ENCODE measurements around the gene UTP4. TPM values are rescaled to one million over a fixed set of nuclear protein-coding genes. Genes with fewer than 3 reads are reported as not detected.
A peak's percentile ranks its signal among the peaks of the same experiment; 100 is the strongest.

The UTP4 gene
- total and polyA plus RNA-seq, 2 donors: 18.5 to 19.4 TPM

DNA sequence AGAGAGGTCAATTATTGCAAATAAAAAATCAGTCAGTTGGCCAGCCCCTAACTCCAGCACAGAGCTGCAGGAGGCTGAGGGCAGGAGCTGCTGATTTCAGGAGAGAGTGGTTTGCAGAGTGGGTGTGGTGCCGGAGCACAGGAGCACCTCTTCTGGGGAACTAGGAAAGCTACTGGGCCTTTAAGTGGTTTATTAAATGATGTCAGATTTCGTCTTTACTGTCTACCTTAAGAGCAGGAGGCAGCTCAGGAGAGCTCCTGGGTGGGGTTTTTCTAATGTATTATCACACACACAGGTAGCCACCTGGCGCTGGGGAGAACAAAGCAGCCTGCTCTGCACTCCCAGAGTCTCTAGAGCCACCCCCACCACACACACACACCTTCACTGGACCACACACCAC, 38.5 kb upstream of the UTP4 start:
- Histone ChIP-seq H3K27ac (ENCODE audit: low read depth in 1 of 2, low read length in 1 of 2) (no peak overlapping the region), H3K4me3 (ENCODE audit: low read length in 2 of 2) (no peak overlapping the region), H3K9me3 (ENCODE audit: control insufficient read depth in 2 of 2, insufficient read depth in 1 of 2, low read length in 1 of 2) (no peaks in the 10 kb centered on the region), H3K4me1 (ENCODE audit: control insufficient read depth in 2 of 2, insufficient read depth in 2 of 2, low read length in 2 of 2) (peaks cover 0 to 6% of the 10 kb centered on the region in 2 donors), H3K27me3 (ENCODE audit: control insufficient read depth in 2 of 2, insufficient read depth in 1 of 2, low read length in 1 of 2) (no peaks in the 10 kb centered on the region), H3K36me3 (ENCODE audit: control insufficient read depth in 2 of 2, insufficient read depth in 2 of 2, low read length in 1 of 2) (no peaks in the 10 kb centered on the region)
- 93% methylated on average over 3 of the region's 3 CpGs for WGBS
- DNase-seq (ENCODE audit: low read depth in 6 of 9, low spot score in 9 of 9): no peak

GRCh38 chr16:69094501-69094900, 37.9 kb upstream of the UTP4 start:
- H3K36me3 ChIP-seq (ENCODE audit: control insufficient read depth in 2 of 2, insufficient read depth in 2 of 2, low read length in 1 of 2): no peaks in the 10 kb centered on the region
- no peak for DNase-seq (ENCODE audit: low read depth in 6 of 9, low spot score in 9 of 9)
- no peak overlapping the region for H3K4me3 ChIP-seq (ENCODE audit: low read length in 2 of 2)
- no peaks in the 10 kb centered on the region for H3K9me3 ChIP-seq (ENCODE audit: control insufficient read depth in 2 of 2, insufficient read depth in 1 of 2, low read length in 1 of 2)
- 89% methylated on average over 5 of the region's 5 CpGs for WGBS
- H3K27ac ChIP-seq (ENCODE audit: low read depth in 1 of 2, low read length in 1 of 2): no peak overlapping the region
- no peaks in the 10 kb centered on the region for H3K27me3 ChIP-seq (ENCODE audit: control insufficient read depth in 2 of 2, insufficient read depth in 1 of 2, low read length in 1 of 2)
- H3K4me1 ChIP-seq (ENCODE audit: control insufficient read depth in 2 of 2, insufficient read depth in 2 of 2, low read length in 2 of 2): peaks cover 0 to 3% of the 10 kb centered on the region in 2 donors

- no peak overlapping the region for H3K27ac ChIP-seq (ENCODE audit: low read depth in 1 of 2, low read length in 1 of 2)
- no peak for DNase-seq (ENCODE audit: low read depth in 6 of 9, low spot score in 9 of 9)
Measured at GRCh38 chr16:69095193-69095592, 37.3 kb upstream of the UTP4 start.

GRCh38 chr16:69100071-69100691, 32.3 kb upstream of the UTP4 start:
- DNase-seq (ENCODE audit: low read depth in 6 of 9, low spot score in 9 of 9): no peak
- Histone ChIP-seq H3K27ac (ENCODE audit: low read depth in 1 of 2, low read length in 1 of 2) (no peak overlapping the region), H3K27me3 (ENCODE audit: control insufficient read depth in 2 of 2, insufficient read depth in 1 of 2, low read length in 1 of 2) (peaks cover 6 to 28% of the 10 kb centered on the region in 2 donors), H3K9me3 (ENCODE audit: control insufficient read depth in 2 of 2, insufficient read depth in 1 of 2, low read length in 1 of 2) (no peaks in the 10 kb centered on the region), H3K36me3 (ENCODE audit: control insufficient read depth in 2 of 2, insufficient read depth in 2 of 2, low read length in 1 of 2) (no peaks in the 10 kb centered on the region), H3K4me3 (ENCODE audit: low read length in 2 of 2) (no peak overlapping the region), H3K4me1 (ENCODE audit: control insufficient read depth in 2 of 2, insufficient read depth in 2 of 2, low read length in 2 of 2) (no peaks in the 10 kb centered on the region)
- 91% methylated on average over 11 of the region's 11 CpGs for WGBS

More at GRCh38 chr16:69095193-69095592, 37.3 kb upstream of the UTP4 start:
- Histone ChIP-seq H3K4me1 (ENCODE audit: control insufficient read depth in 2 of 2, insufficient read depth in 2 of 2, low read length in 2 of 2) (no peaks in the 10 kb centered on the region), H3K4me3 (ENCODE audit: low read length in 2 of 2) (no peak overlapping the region), H3K27me3 (ENCODE audit: control insufficient read depth in 2 of 2, insufficient read depth in 1 of 2, low read length in 1 of 2) (peaks cover 0 to 2% of the 10 kb centered on the region in 2 donors), H3K36me3 (ENCODE audit: control insufficient read depth in 2 of 2, insufficient read depth in 2 of 2, low read length in 1 of 2) (no peaks in the 10 kb centered on the region), H3K9me3 (ENCODE audit: control insufficient read depth in 2 of 2, insufficient read depth in 1 of 2, low read length in 1 of 2) (no peaks in the 10 kb centered on the region)
- WGBS: 94% methylated on average over 6 of the region's 6 CpGs

DNA sequence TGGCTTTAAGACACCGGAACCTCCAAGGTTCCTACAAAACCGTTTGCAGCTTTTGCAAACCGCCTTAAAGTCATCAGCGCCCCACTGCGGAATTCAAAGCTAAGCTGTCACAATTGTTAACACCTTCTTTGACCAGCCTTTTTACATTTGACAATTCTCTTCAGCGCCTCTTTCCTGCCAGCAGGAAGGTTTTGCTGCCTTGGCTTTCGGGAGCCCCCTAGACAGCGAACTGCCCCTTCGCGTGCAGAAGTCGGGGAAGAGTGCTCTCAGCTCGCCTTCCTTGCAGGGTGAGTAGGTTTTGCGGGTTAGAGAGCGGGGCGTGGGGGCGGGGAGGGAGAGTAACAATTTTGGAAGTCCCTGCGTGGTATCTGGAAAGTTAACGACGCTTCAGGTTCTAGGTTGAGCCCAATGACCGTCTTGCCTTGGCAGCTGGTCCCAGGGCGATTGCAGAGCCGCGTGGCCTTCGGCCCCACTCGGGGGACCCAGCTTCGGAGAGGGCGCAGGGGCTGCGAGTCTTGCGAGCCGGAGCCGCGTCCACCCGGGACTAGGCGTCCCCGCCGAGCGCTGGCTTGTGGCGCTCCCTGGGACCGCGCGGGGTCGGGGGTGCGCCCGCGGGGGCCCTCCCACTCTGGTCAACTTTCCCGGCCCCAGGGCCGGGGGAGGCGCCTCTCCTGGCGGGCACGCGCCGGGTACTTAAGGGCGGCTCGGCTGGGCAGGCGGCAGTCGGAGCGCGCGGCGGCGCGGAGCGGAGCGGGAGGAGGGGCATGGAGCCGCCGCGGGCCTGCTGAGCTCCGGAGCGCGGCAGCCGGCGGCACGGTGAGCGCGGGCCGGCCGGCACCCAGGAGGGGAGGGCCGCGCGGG, 26.7 kb upstream of the UTP4 start, which contains the start of gene HAS3:
TSS of gene HAS3 (plus strand) at position 153 of the 861 bp plus-strand sequence. CDS start 3,743 bp downstream, outside the sequence.
- no peak within 1 kb of the TSS for H3K27ac ChIP-seq (ENCODE audit: low read depth in 1 of 2, low read length in 1 of 2)
- peaks cover 3 to 6% of the 10 kb centered on the region in 2 donors for H3K36me3 ChIP-seq (ENCODE audit: control insufficient read depth in 2 of 2, insufficient read depth in 2 of 2, low read length in 1 of 2)
- peak within 1 kb of the TSS; percentile 22 to 53 for H3K4me3 ChIP-seq (ENCODE audit: low read length in 2 of 2)
- H3K4me1 ChIP-seq (ENCODE audit: control insufficient read depth in 2 of 2, insufficient read depth in 2 of 2, low read length in 2 of 2): peaks cover 10 to 28% of the 10 kb centered on the region in 2 donors
- whole genome bisulfite sequencing: under 1% methylated on average over 80 of the region's 80 CpGs
- H3K27me3 ChIP-seq (ENCODE audit: control insufficient read depth in 2 of 2, insufficient read depth in 1 of 2, low read length in 1 of 2): peaks cover 37 to 66% of the 10 kb centered on the region in 2 donors
- DNase-seq (ENCODE audit: low read depth in 6 of 9, low spot score in 9 of 9): peak in 1 of 9 donors; percentile 62
- no peaks in the 10 kb centered on the region for H3K9me3 ChIP-seq (ENCODE audit: control insufficient read depth in 2 of 2, insufficient read depth in 1 of 2, low read length in 1 of 2)

DNA sequence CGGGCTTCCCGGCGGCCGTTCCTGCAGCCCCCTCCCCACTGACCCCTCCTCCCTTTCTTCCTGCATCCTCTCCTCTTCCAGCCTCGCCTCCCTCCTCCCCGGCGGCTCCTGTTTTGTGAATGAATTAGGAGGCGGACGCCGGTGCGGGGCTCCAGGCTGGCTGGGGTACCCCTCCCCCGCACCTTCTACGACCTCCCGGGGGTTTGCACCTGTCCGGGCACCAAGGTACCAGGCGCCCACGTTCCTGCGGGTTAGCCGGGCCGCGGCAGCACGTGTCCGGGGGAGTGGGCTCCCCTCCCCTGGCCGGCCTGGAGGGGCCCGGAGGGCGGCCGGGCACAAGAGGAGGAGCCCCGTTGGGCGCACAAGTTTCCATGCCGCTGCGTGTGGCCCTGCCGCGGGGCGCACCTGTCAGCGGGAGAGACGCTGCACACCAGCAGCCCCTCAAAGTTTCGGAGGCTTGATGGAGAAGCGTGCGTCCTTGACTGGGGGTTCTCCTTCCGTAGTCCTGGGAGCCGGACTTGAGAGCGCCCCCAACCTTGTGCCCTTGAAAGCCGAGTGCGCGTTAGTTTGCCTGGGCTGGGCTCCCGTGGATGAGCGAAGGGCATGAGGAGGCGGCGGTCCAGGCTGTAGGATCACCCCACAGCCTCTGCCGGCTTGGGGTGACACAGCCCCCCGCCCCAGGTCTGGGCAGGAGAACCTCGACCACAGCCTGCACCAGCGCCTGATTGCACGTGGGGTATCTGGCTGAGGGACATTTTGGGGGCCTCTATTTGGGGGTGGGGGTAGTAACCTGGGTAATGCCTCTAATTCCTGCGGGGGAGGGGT, 25.7 kb upstream of the UTP4 start:
- DNase-seq (ENCODE audit: low read depth in 6 of 9, low spot score in 9 of 9): peak in 1 of 9 donors; percentile 31
- H3K9me3 ChIP-seq (ENCODE audit: control insufficient read depth in 2 of 2, insufficient read depth in 1 of 2, low read length in 1 of 2): no peaks in the 10 kb centered on the region
- peaks cover 3 to 8% of the 10 kb centered on the region in 2 donors for H3K36me3 ChIP-seq (ENCODE audit: control insufficient read depth in 2 of 2, insufficient read depth in 2 of 2, low read length in 1 of 2)
- no peak overlapping the region for H3K27ac ChIP-seq (ENCODE audit: low read depth in 1 of 2, low read length in 1 of 2)
- peak overlapping the region in 1 of 2 donors; percentile 53 for H3K4me3 ChIP-seq (ENCODE audit: low read length in 2 of 2)
- peaks cover 37 to 66% of the 10 kb centered on the region in 2 donors for H3K27me3 ChIP-seq (ENCODE audit: control insufficient read depth in 2 of 2, insufficient read depth in 1 of 2, low read length in 1 of 2)
- H3K4me1 ChIP-seq (ENCODE audit: control insufficient read depth in 2 of 2, insufficient read depth in 2 of 2, low read length in 2 of 2): peaks cover 10 to 28% of the 10 kb centered on the region in 2 donors
- WGBS: 2% methylated on average over 55 of the region's 55 CpGs

- H3K27me3 ChIP-seq (ENCODE audit: control insufficient read depth in 2 of 2, insufficient read depth in 1 of 2, low read length in 1 of 2): peaks cover 37 to 65% of the 10 kb centered on the region in 2 donors
- H3K9me3 ChIP-seq (ENCODE audit: control insufficient read depth in 2 of 2, insufficient read depth in 1 of 2, low read length in 1 of 2): no peaks in the 10 kb centered on the region
- H3K36me3 ChIP-seq (ENCODE audit: control insufficient read depth in 2 of 2, insufficient read depth in 2 of 2, low read length in 1 of 2): peaks cover 3 to 10% of the 10 kb centered on the region in 2 donors
- no peak overlapping the region for H3K27ac ChIP-seq (ENCODE audit: low read depth in 1 of 2, low read length in 1 of 2)
- peaks cover 10 to 28% of the 10 kb centered on the region in 2 donors for H3K4me1 ChIP-seq (ENCODE audit: control insufficient read depth in 2 of 2, insufficient read depth in 2 of 2, low read length in 2 of 2)
- WGBS: 6% methylated on average over 52 of the region's 52 CpGs
- peak overlapping the region in 1 of 2 donors; percentile 4 for H3K4me3 ChIP-seq (ENCODE audit: low read length in 2 of 2)
- peak in 1 of 9 donors; percentile 30 for DNase-seq (ENCODE audit: low read depth in 6 of 9, low spot score in 9 of 9)
Measured at GRCh38 chr16:69107316-69107962, 25.0 kb upstream of the UTP4 start.

- peaks cover 10 to 34% of the 10 kb centered on the region in 2 donors for H3K4me1 ChIP-seq (ENCODE audit: control insufficient read depth in 2 of 2, insufficient read depth in 2 of 2, low read length in 2 of 2)
- no peaks in the 10 kb centered on the region for H3K9me3 ChIP-seq (ENCODE audit: control insufficient read depth in 2 of 2, insufficient read depth in 1 of 2, low read length in 1 of 2)
- 67% methylated on average over 9 of the region's 9 CpGs for WGBS
- H3K27ac ChIP-seq (ENCODE audit: low read depth in 1 of 2, low read length in 1 of 2): no peak overlapping the region
- DNase-seq (ENCODE audit: low read depth in 6 of 9, low spot score in 9 of 9): no peak
- H3K27me3 ChIP-seq (ENCODE audit: control insufficient read depth in 2 of 2, insufficient read depth in 1 of 2, low read length in 1 of 2): peaks cover 37 to 60% of the 10 kb centered on the region in 2 donors
- no peak overlapping the region for H3K4me3 ChIP-seq (ENCODE audit: low read length in 2 of 2)
- peaks cover 3 to 10% of the 10 kb centered on the region in 2 donors for H3K36me3 ChIP-seq (ENCODE audit: control insufficient read depth in 2 of 2, insufficient read depth in 2 of 2, low read length in 1 of 2)
Measured at GRCh38 chr16:69108064-69108904, 24.2 kb upstream of the UTP4 start.

Measured in thymus (tissue), 11 donors.